ENCODE results near the gene DPP8.

The DPP8 gene

DNA sequence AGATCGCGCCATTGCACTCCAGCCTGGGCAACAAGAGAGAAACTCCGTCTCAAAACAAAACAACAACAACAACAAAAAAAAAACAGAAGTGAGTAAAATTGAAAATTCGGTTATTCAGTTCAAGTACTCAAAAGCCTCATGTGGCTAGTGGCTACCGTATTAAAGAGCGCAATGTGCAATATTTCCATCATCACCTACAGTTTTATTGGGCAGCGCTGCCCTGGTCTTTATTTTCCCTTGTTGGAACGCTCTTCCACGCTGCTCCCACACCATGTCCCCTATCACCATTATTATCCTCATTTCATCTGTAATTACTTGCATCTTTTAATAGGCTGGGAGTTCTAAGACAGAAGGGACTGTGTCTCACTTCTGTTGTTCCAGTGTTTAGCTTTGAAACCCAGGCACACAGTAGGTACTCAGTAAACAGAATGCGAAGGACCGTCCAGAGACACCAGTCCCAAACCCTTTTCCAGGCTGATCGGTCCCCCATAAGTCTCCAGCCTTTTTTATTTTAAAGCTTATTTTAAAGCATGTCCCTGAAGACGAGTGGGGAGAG lies 12.4 kb upstream of the DPP8 start (continued):
- TF ChIP-seq ZNF366 (tag by site-specific recombination; conservative IDR thresholded peaks at IDR 0.05) = peak; percentile 41; the same call in 1 of the 2 replicates
- peak; percentile 84; the same call in 1 of the 2 replicates for TF ChIP-seq ZNF768 (tag by site-specific recombination; IDR thresholded peaks at IDR 0.05)
- peak; percentile 12 for TF ChIP-seq ZNF623 (tag by site-specific recombination; IDR thresholded peaks at IDR 0.05)
- TF ChIP-seq, protein P1, sequence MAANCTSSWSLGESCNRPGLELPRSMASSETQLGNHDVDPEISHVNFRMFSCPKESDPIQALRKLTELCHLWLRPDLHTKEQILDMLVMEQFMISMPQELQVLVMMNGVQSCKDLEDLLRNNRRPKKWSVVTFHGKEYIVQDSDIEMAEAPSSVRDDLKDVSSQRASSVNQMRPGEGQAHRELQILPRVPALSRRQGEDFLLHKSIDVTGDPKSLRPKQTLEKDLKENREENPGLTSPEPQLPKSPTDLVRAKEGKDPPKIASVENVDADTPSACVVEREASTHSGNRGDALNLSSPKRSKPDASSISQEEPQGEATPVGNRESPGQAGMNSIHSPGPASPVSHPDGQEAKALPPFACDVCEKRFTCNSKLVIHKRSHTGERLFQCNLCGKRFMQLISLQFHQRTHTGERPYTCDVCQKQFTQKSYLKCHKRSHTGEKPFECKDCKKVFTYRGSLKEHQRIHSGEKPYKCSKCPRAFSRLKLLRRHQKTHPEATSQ (tag by site-specific recombination; IDR thresholded peaks at IDR 0.05) = no peak
- TF ChIP-seq ZNF473 (tag by site-specific recombination; IDR thresholded peaks at IDR 0.05) = no peak
- TF ChIP-seq ZBTB20 (tag by site-specific recombination; IDR thresholded peaks at IDR 0.05) = 0 out of 2 replicates have a peak, but pooled peaks have one; percentile 16
- peak; percentile 47; the same call in 1 of the 2 replicates for TF ChIP-seq ZBTB8A (tag by site-specific recombination; IDR thresholded peaks at IDR 0.05)
- no peak for TF ChIP-seq ZNF394 (tag by site-specific recombination; IDR thresholded peaks at IDR 0.05; ENCODE audit: borderline replicate concordance)
- TF ChIP-seq ZNF324 (tag by site-specific recombination; IDR thresholded peaks at IDR 0.05) = peak; percentile 40; the same call in 1 of the 2 replicates
- TF ChIP-seq ZNF664 (tag by site-specific recombination; IDR thresholded peaks at IDR 0.05) = peak; percentile 84; the same call in 1 of the 2 replicates

DNA sequence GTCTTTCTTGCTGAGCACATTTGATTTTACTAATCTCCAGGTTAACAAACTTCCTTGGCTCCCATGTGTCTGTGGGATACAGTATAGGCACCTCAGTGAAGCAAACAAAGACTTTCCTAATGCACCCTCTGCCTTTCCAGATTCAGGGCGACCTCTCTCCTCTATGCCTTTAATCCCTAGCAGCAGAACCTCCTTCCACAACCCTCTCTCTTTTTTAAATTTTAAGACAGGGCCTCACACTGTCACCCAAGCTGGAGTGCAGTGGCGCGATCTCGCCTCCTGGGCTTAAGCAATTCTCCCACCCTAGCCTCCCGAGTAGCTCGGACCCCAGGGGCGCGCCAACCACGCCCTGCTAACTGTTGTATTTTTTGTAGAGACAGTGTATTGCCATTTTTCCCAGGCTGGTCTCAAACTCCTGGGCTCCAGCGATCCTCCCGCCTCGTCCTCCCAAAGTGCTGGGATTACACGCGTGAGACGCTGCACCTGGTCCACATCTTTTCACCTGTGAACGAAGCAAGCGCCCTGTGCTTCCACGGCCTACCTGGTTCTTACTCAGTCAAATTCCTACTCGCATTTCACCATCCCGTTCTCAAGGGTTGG lies 11.1 kb upstream of the DPP8 start:
- Histone ChIP-seq H3K9me3 (ENCODE audit: control insufficient read depth, insufficient read depth, low read depth, low read length) (no peaks in the 10 kb centered on the region), H3K27ac (ENCODE audit: extremely low read depth, low read depth, low read length) (no peak overlapping the region), H3K4me3 (ENCODE audit: low read depth, low read length) (no peak overlapping the region), H3K36me3 (ENCODE audit: control insufficient read depth in 2 of 2, insufficient read depth in 1 of 2, low read length in 2 of 2) (no peaks in the 10 kb centered on the region), H3K4me1 (ENCODE audit: control insufficient read depth, insufficient read depth, low read length) (peaks cover 15% of the 10 kb centered on the region)
- ChIA-PET POLR2A (interaction anchor here (0.5 to 3.0 kb wide), 2 partner anchors 12 to 540 kb away, joined by 3 to 37 read pairs; partner anchors contain the start of gene DPP8), CTCF (interaction anchor here (0.6 to 3.9 kb wide), 2 partner anchors 12 to 231 kb away, joined by 3 to 18 read pairs; no protein-coding TSS in a partner anchor)
- TF ChIP-seq ZNF785 (tag by site-specific recombination; IDR thresholded peaks at IDR 0.05) = no peak
- no peak for TF ChIP-seq MEIS1 (CRISPR knock-in tag; IDR thresholded peaks at IDR 0.05; ENCODE audit: borderline replicate concordance)
- TF ChIP-seq, protein P2, sequence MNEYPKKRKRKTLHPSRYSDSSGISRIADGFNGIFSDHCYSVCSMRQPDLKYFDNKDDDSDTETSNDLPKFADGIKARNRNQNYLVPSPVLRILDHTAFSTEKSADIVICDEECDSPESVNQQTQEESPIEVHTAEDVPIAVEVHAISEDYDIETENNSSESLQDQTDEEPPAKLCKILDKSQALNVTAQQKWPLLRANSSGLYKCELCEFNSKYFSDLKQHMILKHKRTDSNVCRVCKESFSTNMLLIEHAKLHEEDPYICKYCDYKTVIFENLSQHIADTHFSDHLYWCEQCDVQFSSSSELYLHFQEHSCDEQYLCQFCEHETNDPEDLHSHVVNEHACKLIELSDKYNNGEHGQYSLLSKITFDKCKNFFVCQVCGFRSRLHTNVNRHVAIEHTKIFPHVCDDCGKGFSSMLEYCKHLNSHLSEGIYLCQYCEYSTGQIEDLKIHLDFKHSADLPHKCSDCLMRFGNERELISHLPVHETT (tag by site-specific recombination; IDR thresholded peaks at IDR 0.05) = no peak
- no peak for TF ChIP-seq KLF10 (tag by site-specific recombination; IDR thresholded peaks at IDR 0.05)
- TF ChIP-seq SCRT1 (tag by site-specific recombination; IDR thresholded peaks at IDR 0.05; ENCODE audit: borderline replicate concordance) = no peak
- peak; percentile 58; the same call in 1 of the 2 replicates for TF ChIP-seq ZNF600 (tag by site-specific recombination; IDR thresholded peaks at IDR 0.05)
- TF ChIP-seq, protein P3, sequence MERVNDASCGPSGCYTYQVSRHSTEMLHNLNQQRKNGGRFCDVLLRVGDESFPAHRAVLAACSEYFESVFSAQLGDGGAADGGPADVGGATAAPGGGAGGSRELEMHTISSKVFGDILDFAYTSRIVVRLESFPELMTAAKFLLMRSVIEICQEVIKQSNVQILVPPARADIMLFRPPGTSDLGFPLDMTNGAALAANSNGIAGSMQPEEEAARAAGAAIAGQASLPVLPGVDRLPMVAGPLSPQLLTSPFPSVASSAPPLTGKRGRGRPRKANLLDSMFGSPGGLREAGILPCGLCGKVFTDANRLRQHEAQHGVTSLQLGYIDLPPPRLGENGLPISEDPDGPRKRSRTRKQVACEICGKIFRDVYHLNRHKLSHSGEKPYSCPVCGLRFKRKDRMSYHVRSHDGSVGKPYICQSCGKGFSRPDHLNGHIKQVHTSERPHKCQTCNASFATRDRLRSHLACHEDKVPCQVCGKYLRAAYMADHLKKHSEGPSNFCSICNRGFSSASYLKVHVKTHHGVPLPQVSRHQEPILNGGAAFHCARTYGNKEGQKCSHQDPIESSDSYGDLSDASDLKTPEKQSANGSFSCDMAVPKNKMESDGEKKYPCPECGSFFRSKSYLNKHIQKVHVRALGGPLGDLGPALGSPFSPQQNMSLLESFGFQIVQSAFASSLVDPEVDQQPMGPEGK (tag by site-specific recombination; IDR thresholded peaks at IDR 0.05) = no peak

DNA sequence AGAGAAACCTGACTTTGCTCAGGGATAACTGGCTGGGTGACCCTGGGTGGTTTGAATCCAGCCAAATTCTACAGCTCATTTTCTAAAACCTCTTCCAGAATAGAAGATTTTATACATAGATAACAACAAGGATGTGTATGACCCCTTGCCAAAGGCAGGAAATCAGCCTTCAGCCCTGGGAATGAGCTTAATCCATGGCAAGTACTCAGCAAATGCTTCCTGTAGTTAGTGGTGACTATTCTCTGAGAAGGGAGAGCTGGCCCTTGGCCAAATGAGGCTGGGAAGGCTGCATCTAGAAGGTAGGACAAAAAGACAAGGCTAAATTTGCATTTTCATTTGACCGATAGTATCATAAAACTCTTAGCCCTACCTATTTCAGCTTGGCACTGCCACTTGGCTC lies 8.1 kb upstream of the DPP8 start:
- POLR2A ChIA-PET = no interaction called here
- Histone ChIP-seq H3K9me3 (ENCODE audit: control insufficient read depth, insufficient read depth, low read depth, low read length) (no peaks in the 10 kb centered on the region), H3K4me1 (ENCODE audit: control insufficient read depth, insufficient read depth, low read length) (peaks cover 3% of the 10 kb centered on the region; the same call in 1 of the 2 replicates), H3K36me3 (ENCODE audit: control insufficient read depth in 2 of 2, insufficient read depth in 1 of 2, low read length in 2 of 2) (no peaks in the 10 kb centered on the region), H3K4me3 (ENCODE audit: low read depth, low read length) (no peak overlapping the region), H3K27ac (ENCODE audit: extremely low read depth, low read depth, low read length) (no peak overlapping the region)
- CTCF ChIA-PET = no interaction called here
- no peak for TF ChIP-seq ZBTB1 (tag by site-specific recombination; IDR thresholded peaks at IDR 0.05)
- no peak for TF ChIP-seq ZNF843 (tag by site-specific recombination; IDR thresholded peaks at IDR 0.05)
- no peak for TF ChIP-seq ZNF501 (tag by site-specific recombination; IDR thresholded peaks at IDR 0.05)
- TF ChIP-seq ZNF670 (tag by site-specific recombination; IDR thresholded peaks at IDR 0.05; ENCODE audit: low read depth) = no peak
- TF ChIP-seq ZNF707 (tag by site-specific recombination; IDR thresholded peaks at IDR 0.05) = no peak
- no peak for TF ChIP-seq SALL2 (tag by site-specific recombination; IDR thresholded peaks at IDR 0.05; ENCODE audit: borderline replicate concordance)
- TF ChIP-seq, protein P4, sequence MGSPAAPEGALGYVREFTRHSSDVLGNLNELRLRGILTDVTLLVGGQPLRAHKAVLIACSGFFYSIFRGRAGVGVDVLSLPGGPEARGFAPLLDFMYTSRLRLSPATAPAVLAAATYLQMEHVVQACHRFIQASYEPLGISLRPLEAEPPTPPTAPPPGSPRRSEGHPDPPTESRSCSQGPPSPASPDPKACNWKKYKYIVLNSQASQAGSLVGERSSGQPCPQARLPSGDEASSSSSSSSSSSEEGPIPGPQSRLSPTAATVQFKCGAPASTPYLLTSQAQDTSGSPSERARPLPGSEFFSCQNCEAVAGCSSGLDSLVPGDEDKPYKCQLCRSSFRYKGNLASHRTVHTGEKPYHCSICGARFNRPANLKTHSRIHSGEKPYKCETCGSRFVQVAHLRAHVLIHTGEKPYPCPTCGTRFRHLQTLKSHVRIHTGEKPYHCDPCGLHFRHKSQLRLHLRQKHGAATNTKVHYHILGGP (tag by site-specific recombination; IDR thresholded peaks at IDR 0.05) = no peak
- no peak for TF ChIP-seq FEZF1 (tag by site-specific recombination; IDR thresholded peaks at IDR 0.05)
- TF ChIP-seq ZNF677 (tag by site-specific recombination; IDR thresholded peaks at IDR 0.05) = no peak
